ENCODE data around the gene RYR1.
A peak's percentile ranks its signal among the peaks of the same experiment; 100 is the strongest.

Gene RYR1

DNA sequence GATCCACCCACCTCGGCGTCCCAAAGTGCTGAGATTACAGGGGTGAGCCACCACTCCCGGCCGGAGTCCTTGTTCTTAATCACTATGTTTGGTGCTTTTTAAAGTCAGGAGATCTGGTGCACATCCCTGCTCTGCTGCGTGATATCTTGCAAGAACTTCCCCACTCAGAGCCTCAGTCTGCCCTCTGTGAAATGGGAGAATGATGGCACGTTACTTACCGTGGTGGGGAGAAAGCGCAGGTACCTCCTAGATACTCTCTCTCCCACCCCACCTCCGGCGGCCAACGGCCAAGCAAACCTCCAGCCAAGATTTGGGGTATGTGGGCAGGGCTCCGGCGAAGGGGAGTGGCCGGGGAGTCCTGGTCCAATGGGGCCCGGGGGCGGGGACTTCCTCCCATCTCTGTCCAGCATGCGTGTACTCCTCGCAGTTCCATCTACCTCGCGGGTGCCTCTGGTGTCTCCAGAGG lies at the start of gene RYR1:
Gene RYR1 (plus strand): TSS at position 424 of the 466 bp plus-strand sequence. CDS start 139 bp downstream, outside the sequence.
- DNase-seq (ENCODE audit: low read depth) = no peak

DNA sequence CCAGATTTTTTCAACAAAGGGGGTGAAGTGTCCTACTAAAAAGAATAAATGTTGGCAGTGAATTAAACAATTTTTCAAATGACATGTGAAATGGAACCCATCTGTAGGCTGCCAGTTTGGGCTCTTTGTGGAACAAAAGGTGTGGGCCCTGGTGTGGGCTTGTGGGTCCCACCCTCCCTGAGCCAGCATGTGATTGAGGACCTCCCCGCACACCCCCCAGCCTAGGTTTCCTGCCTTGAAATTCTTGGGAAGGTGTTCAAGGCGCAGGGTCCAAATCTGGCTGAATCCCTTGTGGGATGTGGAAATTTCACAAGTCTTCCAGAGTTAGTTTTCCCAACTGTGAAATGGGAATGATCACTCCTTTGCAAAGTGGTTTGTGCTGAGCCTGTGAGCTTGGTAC lies 49.7 kb upstream of the RYR1 start:
- DNase-seq (ENCODE audit: low read depth) = no peak

DNA sequence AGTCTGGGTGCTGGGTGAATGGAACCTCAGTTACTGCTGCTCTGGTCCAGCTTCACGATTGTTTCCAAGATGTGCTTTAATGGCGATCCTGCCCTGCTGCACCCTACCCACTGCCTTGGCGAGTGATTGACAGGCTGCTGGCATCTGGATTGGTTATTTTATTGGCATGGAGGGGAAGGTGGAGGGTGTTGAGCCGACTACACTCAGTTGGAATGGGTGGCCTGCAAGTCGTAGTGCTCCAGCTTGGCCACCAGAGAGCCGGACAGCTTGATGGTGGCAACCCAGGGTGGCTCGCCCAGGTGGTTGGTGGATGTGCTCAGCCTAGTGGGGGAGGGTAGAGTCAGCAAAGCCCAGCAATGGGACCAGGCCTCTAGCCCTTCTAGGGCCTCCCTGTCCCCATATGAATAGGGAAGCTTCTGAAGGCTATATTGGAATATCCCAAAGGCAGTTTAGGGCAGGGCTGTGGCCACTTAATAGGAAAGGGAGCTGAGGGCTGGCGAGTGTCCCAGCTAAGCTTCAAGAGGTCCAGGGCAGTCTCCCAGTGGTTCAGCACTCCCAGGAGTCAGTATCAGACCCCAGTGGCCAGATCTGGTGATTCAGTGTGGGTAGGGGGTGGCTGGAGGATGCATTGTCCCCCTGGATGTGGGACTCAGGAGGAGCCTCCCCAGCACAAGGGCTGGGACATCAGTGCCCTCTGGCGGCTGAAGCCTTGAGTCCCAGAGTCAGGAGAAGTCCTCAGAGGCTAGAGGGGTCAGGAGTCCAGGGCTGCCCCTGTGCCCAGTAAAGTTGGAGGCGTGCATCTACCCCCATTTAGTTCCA lies 49.1 kb upstream of the RYR1 start:
- no peak for DNase-seq (ENCODE audit: low read depth)

DNA sequence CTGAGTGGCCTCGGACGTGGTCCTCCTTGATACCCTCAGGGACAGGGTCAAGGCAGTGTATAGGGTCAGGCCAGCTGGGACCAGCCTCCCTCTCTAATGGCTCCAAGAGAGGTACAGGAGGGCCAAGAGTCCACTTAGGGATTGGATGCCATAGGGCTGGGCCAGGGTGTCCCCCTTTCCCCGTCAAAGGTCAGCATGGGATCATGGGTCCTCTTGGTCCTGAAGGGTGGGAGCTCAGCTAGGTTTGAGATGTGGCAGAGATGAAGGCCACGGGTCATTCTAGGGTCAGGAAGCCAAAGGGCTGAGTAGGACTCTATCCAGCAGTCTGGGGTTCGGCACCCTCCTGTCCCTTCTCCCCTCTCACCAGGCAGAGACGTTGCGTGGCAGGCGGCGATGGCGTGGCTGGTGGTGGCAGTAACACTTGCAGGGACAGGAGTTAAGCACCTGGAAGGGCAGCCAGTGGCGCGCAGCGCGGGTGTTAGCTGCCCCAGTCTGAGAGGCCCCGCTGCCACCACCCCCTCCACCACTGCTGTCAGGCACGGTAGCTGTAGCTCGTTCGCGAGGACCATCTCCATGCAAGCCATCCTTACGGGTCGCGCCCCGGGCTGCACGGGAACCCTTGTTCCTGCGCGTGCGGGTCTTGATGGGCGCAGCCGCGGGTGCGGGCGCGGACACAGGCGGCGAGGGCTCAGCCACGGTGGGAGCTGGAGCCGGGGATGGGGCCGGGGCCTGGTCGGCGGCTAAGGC lies 48.3 kb upstream of the RYR1 start:
- DNase-seq (ENCODE audit: low read depth) = no peak

DNA sequence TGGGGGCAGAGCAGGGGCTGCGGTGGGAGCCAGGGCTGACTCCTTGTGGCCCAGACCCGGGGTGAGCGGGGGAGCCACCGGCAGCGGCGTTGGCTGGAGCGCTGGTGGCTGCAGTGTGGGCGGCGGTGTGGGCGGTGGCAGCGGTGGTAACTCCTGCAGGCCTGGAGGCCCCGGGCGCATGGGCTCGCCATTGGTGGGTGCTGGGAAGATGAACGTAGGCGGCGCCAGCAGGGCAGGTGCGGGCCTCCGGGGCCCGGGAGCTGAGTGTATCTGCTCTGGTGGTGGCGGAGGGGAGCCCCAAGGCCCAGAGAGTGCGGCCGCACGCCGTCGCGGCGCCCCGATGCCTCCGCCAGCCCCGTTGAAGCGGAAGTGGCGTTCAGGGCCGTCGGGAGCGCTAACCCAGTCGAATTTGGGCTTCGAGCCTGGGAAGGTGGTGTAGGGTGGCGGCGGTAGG lies 47.7 kb upstream of the RYR1 start:
- DNase-seq (ENCODE audit: low read depth) = no peak

DNA sequence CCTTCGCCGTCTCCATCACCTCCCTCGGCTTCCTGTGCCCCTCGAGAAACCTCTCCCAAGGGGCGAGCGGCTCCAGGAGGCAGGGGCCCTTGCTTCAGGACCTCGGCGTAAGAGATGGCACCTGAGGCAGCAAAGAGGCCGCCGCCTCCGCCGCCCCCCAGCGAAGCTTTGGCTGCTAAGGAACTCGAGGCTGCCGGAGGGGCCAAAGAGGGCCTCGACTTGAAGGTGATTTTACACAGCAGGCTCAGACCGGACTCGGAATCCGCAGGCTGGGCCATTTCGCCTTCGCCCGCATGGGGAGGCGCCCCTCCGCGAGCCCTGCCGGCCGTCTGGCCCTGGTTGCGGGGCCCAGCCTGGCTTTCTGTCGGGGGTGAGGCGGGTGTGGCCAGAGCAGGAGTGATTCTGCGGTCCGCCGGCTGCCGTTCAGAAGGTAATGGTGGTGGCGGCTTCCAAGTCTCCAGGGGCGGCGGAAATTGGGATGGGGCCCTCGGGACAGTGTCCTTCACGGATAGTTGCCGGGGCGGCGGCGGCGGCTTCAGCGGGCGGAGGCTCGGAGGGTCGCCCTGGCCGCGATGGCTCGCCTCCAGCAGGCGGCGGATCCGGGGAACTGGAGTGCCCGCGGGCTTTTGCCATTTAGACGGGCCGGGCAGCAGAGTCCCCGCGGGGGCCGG lies 47.1 kb upstream of the RYR1 start:
- DNase-seq (ENCODE audit: low read depth) = no peak

DNA sequence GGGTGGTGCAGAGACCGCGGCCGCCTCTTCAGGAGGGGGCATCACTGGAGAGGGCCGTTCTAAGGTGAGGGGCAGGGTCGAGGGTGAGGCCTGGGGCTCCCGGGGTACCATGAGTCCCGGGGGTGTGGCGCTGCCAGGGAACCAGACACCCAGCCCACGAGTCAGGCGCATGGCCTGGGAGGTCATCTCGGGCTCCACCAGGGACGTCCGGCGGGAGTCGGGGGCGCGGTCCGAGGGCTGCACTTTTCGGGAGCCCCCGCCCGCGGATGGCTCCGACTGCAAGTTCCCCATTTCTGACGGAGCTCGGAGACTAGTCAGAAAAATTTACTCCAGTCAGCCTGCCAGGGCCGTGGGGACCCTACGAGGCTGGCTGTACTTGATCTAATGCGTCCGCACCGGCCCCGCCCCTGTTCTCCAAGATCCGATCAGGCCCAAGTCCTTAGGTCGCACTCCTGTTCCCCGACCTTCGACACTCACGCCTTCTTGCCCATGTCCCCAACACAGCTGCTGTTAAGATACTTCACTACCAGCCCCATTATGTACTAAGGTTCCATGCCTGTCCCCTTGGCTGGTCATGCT lies 46.4 kb upstream of the RYR1 start:
- DNase-seq (ENCODE audit: low read depth) = no peak

DNA sequence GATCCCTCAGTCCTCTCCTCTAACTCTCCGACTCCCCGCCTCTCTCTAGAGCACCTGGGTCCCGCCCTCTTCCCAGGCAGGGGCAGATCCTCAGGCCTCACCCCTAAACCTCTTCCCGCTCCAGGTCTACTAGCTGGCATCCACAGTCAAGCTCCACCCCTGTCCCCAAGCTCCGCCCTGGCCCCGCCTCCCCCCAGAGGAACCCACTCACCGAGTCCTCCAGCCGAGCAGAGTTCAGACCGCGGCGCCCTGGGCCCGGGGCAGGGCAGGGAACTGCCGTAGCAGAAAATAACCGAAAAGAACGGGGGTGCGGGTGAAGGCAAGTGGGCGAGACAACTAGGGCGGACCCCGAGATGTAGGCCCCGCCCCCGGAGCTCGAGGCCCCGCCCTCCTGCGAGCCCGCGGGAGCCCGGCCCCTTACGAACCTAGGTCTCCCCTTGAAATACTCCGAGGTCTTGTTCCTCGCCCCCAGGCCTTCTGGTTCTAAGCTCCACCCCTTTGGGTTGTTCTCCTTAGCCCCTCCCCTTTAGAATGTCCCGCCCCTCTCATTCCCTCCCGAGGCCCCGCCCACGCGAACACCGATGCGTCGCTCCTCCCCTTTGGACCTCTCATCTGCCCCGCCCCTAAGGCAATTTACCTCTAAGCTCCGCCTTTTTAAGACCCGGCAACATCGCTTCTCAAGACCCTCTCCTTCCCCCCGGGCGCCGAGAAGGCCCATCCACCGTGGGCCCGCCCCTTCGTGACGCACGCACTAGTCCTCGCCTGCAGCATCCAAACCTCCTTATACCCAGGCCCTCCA lies 45.7 kb upstream of the RYR1 start, which contains the start of gene GGN:
Gene GGN (minus strand): TSS at position 485 of the 799 bp plus-strand sequence. CDS start 773 bp downstream, outside the sequence.
- peak; percentile 87 for DNase-seq (ENCODE audit: low read depth)

DNA sequence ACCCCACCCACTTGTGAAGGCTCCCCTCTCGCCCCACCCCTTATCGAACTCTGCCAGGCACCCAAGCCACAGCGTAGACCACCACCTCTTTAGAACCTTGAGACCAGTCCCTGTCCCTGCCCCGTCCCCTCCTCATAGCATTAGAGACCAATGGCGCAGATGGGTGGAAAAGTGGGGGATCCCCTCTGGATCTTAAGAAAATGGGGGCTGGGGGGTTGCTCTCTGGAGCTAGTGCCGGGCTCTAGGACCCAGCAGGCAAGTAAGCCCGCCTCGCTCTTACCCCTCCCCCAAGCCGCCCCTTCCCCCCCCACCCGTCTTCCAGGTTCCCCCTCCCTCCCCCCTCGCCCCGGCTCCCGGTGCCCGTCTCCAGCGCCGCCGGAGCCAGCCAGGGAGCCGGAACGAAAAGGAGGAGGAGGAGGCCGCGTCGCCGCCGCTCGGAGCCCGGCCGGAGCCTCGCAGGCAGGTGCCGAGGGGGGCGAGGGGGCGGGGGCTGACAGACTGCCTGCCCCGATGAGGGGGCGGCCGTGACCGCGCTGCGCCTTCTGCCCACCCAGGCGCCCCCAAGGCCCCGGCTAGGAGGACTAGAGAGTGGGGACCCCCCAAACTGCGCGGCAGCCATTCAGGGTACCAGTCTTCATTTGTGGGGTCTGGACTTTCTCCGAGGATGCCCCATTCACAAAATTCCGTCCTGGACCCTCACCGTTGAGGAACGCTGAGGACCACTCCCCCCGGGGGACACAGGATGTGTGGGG lies 45.0 kb upstream of the RYR1 start, which contains the start of gene SPRED3:
Gene SPRED3 (plus strand): TSS at position 349 of the 752 bp plus-strand sequence. CDS start 1,606 bp downstream, outside the sequence.
- DNase-seq (ENCODE audit: low read depth) = no peak

DNA sequence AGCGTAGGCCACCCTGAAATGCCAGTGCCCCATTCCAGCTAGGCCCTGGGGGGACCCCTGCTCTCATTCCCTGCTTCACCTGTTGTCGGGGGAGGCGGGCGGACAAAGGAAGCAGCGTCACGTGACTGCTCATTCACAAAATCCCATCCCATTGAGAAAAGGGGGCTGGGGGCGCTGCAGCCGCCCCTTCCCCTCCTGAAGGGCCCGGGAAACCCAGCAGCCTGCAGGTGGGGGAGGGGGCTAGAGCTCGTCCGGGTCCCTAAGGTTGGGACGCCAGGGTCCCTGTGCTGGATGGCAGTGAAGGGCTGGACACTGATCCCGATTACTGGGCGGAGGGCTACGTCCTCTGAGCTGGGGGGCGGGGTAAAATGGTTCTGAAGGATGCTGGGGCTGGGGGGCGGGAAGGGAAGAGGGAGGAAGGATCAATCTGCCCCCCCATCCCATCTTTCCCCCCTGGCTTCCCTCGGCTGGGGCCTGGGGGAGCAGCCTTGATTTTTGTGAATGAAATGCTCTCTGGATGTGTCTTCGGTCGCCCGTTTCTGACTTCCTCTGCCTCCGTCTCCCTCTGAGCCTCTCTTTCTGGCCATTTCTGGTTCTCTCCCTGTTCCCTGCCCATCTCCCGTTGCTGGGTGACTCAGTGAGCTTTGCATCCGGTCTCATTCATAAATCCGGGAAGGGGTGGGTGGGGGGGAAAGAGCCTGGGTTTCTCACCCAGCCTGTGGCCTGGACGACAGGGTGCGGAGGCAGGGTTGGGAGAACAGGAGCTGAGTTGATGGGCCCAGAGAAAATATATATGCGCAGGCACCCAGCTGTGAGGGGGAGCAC lies 44.2 kb upstream of the RYR1 start:
- peak; percentile 85 for DNase-seq (ENCODE audit: low read depth)

DNA sequence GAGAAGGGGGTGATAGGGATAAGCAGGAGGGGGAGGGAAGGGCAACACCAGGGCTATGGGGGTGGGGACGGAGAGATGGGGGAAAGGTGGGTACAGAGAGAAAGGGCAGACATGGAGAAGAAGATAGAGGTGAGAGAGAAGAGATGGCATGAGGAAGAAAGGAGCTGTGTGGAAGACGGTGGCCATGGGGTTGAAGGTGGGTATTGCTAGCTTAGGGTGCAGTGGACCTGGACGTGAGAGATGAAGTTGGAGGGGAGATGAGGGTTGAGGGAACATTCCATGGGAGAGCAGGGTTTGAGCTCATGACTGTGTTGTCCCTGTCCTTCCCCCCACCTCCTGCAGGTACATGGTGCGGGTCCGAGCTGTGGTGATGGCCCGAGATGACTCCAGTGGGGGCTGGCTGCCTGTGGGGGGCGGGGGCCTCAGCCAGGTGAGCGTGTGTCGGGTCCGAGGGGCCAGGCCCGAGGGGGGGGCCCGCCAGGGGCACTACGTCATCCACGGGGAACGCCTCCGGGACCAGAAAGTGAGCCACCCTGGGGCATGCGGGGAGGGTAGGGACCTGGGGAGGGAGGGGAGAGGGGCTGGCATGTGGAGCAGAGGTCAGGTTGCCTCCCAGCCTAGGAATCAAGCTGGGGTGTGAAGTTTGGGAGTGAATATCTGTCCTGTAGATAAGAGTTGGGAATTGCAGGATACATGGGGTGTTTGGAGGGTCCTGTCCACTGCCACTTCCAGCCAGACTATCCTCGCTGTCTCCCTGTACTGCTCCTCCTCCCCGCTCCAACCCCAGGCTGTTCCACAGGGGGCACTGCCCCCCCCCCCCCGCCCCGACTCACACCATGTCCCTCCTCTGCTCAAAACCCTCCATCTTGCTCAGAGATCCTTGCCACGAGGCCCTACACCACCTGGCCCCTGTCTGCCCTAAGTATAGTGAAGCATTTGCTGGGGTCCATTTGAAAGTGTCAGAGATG lies 43.2 kb upstream of the RYR1 start:
- no peak for DNase-seq (ENCODE audit: low read depth)

DNA sequence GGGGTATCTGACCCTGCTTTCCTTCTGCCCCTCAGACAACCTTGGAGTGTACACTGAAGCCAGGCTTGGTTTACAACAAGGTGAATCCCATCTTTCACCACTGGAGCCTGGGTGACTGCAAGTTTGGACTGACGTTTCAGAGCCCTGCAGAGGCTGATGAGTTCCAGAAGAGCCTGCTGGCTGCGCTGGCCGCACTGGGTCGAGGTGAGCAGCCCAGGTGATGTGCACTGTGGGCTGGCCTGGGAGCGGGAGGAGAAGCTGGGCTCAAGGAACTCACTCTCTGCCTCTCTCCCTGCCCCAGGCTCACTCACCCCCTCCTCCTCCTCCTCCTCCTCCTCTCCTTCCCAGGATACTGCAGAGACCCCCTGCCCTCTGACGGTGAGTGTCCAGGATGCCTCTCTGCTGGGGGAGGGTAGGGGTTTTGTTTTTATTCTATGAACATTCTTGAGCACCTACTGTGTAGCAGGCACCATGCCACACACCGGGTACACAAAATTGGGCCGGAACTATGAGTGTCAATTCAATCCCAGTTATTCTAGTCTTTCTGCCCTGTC lies 41.5 kb upstream of the RYR1 start:
- DNase-seq (ENCODE audit: low read depth) = no peak

DNA sequence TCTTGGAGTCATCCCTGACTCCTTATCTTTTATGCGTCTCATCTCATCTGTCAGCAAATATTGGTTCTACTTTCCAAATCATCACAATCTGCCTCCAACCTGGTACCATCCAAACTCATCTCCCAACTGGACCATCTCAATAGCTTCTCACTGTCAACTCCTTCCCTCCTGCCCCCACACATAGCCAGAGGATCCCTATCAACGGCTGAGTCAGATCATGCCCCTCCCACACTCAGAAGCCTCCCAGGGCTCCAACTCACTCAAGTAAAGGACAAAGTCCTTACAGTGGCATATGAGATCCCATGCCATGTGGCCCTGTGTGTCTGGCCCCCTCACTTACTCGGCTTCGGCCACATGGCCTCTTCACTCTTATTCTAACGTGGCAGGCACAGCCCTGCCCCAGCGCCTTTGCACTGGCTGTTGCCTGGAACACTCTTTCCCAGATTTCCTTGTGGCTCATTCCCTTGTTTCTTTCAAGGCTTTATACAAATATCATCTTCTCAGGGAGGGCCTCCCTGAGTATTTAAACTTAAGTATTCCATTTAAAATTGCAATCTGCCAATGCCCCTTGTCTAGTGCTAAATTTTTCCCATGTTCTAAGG lies 40.7 kb upstream of the RYR1 start:
- DNase-seq (ENCODE audit: low read depth) = no peak

DNA sequence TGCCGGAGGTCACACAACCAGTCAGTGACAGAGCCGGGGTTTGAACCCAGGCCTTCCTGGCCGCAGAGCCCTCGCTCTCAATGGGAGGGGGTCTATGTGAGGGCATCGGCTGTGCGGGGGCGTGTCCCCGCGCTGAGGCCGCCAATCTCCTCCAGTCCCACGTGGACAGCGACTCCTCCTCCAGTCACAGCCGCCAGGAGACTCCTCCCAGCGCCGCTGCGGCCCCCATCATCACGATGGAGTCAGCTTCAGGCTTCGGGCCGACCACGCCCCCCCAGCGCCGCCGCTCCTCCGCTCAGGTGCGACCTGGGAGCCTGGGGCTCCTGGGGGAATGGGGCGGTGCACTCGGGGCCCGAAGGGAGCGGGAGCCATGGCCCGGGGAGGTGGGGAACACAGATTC lies 39.0 kb upstream of the RYR1 start:
- DNase-seq (ENCODE audit: low read depth) = no peak

DNA sequence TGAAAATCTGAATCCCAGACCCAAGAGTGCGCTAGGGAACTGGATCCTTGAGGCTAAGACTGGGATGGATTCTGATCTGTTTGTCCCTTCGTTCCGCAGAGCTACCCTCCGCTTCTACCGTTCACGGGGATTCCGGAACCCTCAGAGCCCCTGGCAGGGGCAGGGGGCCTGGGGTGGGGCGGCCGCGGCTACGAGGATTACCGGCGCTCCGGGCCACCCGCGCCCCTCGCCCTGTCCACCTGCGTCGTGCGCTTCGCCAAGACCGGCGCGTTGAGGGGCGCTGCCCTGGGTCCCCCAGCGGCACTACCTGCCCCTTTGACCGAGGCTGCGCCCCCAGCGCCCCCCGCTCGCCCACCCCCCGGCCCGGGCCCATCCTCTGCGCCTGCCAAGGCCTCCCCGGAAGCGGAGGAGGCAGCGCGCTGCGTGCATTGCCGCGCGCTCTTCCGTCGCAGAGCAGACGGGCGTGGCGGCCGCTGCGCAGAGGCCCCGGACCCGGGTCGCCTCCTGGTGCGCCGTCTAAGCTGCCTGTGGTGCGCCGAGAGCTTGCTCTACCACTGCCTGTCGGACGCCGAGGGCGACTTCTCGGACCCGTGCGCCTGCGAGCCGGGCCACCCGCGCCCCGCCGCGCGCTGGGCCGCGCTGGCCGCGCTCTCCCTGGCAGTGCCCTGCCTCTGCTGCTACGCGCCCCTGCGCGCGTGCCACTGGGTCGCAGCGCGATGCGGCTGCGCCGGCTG lies 37.9 kb upstream of the RYR1 start:
- no peak for DNase-seq (ENCODE audit: low read depth)

DNA sequence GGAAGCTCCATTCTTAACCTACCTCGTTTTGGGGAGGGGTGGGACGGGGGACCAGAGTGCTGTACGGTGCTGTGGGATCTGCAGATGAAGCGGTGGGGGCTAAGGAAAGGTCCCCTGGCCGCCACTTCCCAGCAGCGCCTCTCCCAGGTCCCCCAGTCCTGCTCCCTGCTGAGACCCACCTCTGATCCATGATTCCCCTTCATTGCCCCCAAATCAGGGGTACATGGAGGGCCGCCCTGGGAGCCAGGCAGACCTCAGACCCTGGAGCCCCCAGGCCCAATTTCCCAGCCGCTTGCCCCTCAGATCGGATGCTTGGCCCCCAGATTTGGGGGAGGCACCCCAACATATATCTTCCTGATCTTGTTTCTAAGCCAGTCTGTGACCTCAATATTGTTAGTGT lies 34.4 kb upstream of the RYR1 start:
- DNase-seq (ENCODE audit: low read depth) = no peak

DNA sequence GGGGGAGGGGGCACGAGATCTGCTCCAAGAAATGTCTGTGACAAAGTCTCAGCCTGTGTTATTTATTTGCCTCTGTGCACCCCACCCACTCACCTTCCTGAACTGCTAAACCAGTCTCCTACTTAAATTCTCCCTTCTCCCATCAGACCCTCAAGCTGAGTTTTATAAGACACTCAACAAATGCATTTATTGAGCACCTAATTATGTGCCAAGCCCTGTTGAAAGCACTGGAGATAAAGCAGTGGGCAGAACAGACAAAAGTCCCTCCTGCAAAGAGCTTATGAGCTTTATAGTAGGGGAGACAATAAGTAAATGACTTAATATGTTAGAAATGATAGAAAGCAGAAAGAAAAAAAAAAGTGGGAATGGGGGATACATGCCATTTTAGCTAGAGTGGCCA lies 34.0 kb upstream of the RYR1 start:
- no peak for DNase-seq (ENCODE audit: low read depth)
